Stimulated activated CD8-positive, alpha-beta memory T cell treated with anti-CD3 and anti-CD28 coated beads, Interleukin-4, amount 100 ng/mL, for 4 hours (primary cell): Measurements from ENCODE around the gene ESYT3.

Experiments
- DNase-seq, 2 donors: peaks; one replicate each; pipeline ENCODE4 v3.0.0-alpha.2; 2020; ENCODE audit warnings: low read depth in 2 of 2, low spot score in 1 of 2

The ESYT3 gene

GRCh38 chr3:138459619-138460535 lies 25.5 kb downstream of the ESYT3 start:
- no peak for DNase-seq

GRCh38 chr3:138460536-138461205 lies 26.3 kb downstream of the ESYT3 start:
- no peak for DNase-seq

- no peak for DNase-seq
Measured at GRCh38 chr3:138461246-138461645, 26.8 kb downstream of the ESYT3 start.

- DNase-seq = no peak
Measured at GRCh38 chr3:138461896-138462295, 27.5 kb downstream of the ESYT3 start.

DNA sequence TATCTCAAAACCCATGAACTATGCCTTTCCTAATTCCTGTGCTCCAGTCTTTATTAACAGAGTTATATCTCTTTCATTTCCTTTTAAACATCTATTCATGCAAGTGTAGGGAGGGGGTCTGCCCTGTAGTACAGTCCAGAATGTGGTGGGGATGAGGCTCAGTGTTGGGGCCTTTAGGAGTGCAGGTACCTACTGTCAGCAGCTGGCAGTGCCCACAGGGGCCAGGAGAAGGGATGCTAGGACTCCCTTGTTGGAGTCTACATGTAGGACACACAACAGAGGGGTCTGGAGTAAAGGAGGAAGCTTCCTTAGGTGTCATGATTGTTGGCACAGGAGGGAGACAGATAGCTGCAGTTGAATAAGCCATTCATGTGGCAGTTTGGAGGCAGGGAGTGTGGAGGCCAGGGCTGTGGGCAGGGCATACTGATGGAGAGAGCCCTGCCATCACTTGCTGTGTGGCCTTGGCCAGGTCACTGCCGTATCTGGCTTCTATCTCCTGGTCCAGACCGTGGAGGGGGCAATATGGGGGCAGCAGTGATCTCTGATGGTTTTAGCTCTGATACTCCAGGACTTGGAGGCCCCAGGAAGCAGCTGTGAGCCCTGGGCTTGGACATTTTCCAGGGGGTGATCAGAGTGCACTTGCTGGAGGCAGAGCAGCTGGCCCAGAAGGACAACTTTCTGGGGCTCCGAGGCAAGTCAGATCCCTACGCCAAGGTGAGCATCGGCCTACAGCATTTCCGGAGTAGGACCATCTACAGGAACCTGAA lies 29.5 kb downstream of the ESYT3 start:
- no peak for DNase-seq

DNA sequence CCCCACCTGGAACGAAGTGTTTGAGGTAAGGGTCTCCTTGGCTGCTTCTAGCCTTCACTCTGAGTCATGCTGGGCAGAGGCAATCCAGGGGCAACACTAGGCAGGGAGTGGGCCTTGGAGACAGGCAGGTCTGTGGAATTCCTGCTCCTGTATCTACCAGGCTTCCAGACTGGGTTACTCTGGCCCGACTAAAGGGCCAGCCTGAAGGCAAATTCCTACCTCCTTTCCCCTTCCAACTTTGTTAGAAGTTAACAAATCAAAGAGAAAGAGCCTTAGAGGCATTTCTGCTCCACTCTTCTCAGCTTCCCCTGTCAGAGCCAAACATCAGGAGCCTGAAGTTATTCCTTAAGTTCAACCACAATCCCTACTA lies 30.1 kb downstream of the ESYT3 start:
- no peak for DNase-seq

GRCh38 chr3:138465451-138465850 lies 31.0 kb downstream of the ESYT3 start:
- no peak for DNase-seq

DNA sequence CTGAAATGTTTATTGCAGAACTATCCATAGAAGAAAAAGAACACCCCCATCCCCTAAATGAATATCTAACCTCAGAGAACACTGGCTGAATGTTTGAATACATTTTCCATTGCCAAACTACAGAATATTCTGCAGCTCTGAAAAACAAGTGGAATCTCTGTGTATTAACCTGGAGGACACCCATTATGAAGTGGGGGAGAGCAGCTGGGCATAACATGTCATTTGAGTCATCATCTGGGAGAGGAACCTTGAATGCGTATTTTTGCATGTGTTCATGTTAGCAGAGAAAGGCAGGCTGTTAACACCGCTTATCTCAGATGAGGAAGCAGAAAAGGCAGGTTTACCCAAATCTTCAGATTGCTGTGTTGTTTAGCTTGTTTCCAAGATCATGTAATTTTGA lies 31.5 kb downstream of the ESYT3 start:
- no peak for DNase-seq

DNA sequence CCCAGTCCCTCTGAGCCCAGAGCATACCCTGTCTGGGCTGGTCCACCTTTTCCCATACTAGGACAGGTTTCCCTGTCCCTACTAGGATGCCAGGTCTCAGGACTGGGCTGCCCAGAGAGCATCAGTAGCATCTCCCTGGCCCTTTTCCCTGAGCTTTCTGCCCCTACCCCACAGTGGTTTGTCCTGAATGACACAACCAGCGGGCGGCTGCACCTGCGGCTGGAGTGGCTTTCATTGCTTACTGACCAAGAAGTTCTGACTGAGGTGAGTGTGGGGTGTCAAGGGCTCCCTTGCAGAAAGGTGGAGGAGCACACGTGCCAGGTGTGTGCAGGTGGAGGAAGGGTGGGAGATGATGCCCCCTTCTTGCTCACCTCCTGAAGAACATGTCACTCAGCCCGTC lies 33.5 kb downstream of the ESYT3 start:
- no peak for DNase-seq

GRCh38 chr3:138468451-138468850 lies 34.0 kb downstream of the ESYT3 start:
- no peak for DNase-seq

DNA sequence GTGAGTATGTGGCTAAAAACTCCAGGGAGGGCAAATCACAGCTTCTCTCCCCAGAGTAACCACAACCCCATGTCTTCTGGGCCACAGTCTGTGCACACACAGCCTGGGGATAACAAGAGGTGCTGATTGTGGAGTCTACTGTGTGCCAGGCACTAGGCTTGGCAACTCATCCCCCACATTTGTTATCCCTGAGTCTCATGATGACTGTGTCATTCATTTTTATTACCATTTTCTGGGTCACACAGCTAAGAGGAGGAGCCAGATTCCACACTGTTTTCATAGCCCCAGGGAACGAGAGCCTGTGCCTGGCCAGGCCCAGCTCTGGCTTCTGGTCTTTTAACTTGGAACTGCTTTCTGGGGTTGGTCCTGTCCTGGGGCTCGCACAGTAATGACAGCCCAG lies 34.5 kb downstream of the ESYT3 start:
- DNase-seq = no peak

DNA sequence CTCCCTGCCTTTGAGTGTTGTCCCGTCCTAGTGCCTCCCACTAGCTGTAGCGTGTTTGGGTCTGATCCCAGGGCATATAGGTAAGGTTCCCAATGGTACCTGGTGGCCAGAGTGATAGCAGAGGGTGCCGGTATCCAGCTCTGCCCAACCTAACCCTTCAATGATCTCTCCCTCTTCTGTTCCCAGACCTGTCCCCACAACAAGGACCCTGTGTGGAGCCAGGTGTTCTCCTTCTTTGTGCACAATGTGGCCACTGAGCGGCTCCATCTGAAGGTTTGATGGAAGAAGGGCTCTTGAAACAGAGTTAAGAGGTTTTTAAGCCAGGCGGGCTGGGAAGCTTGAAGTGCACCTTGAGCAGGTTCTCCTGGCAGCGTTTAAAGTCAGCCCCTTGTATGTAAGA lies 35.5 kb downstream of the ESYT3 start:
- DNase-seq = no peak

GRCh38 chr3:138470687-138471086 lies 36.3 kb downstream of the ESYT3 start:
- DNase-seq = no peak

DNA sequence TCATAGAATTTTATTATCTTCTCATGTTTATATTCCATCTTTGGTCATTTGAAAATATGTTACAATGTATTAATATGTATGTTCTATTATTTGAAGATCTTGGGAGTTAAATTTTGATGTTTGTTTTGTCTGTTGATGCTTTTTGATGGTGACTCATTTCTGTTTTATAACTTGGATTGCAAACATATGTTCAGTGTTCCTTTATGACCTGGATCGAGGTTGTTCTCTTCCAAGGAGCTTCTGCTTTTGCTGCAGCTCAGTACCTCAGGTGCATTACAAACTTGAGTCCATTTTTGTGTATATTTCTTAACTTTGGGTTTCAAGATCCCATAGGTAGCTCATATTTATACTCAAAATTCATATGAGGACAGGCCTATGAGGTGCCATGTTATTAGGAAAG lies 37.1 kb downstream of the ESYT3 start:
- no peak for DNase-seq

DNA sequence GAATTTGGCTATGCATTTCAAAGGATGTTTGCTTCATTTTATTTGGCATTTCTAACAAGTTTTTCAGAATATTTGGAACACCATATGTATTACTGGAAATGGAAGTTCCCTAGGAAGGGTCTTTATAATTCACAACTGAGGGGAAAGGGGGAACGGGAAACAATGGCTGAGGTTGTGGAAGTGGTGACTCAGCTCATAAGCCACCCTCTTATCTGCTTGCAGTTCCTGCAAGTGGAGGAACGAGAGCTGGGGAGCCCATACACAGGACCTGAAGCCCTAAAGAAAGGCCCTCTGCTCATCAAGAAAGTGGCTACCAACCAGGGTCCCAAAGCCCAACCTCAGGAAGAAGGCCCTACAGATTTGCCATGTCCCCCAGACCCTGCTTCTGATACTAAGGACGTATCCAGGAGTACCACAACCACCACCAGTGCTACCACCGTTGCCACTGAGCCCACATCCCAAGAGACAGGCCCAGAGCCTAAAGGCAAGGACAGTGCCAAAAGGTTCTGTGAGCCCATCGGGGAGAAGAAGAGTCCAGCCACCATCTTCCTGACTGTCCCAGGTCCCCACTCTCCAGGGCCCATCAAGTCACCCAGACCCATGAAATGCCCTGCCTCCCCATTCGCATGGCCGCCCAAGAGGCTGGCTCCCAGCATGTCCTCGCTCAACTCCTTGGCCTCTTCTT lies 37.9 kb downstream of the ESYT3 start:
- no peak for DNase-seq

DNA sequence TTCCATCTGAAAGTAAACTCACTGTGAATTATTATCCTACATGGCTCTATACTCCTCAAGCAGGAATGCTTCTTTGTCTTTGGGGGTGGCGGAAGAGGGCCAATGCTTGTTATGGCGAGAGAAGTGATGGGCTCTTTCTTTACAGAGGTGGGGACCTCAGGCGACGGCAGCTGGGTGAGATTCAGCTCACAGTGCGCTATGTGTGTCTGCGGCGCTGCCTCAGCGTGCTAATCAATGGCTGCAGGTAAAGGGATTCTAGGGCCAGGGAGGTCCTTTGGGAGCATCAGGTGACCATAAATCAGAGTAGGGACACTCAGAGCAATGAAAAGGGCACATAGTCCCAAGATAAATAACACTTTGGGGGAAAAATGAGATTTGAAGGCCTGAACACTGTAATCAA lies 39.0 kb downstream of the ESYT3 start:
- DNase-seq = no peak

- DNase-seq = no peak
Measured at GRCh38 chr3:138474163-138474562, 39.7 kb downstream of the ESYT3 start.

- DNase-seq = no peak
Measured at GRCh38 chr3:138476526-138476925, 42.1 kb downstream of the ESYT3 start.

GRCh38 chr3:138477120-138477519 lies 42.7 kb downstream of the ESYT3 start:
- DNase-seq = no peak

- DNase-seq = no peak
Measured at GRCh38 chr3:138477801-138478200, 43.4 kb downstream of the ESYT3 start.

- DNase-seq = no peak
Measured at GRCh38 chr3:138479438-138479863, 45.0 kb downstream of the ESYT3 start.
